ENCODE results near the gene TRAPPC10.
A peak's percentile ranks its signal among the peaks of the same experiment; 100 is the strongest.

Gene TRAPPC10

DNA sequence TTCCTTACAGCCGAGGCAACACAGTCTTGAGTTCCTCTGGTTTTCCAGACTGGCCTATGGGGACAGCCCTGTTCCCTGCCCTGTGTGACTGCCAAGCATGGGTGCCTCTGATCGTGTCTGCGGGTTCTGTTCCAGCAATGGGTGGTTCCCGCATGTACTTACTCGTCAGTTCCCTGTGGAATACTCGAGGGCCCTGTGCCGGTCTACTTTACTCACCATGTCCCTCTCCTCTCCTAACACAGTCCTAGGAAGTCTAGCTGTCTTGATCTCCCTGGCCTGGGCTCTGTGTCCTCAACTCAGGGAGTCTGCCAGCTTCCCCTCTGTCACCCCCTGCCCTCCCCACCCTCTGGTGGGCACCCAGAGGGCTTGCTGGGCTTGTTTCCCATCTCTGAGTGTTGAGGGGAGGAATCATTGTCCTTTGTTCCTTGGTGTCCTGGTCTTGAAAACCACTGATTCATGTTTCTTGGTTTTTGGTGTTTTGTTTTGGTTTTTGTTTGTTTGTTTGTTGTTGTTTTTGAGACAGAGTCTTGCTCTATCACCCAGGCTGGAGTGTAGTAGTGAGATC, 36.0 kb downstream of the TRAPPC10 start:
- DNase-seq: no peak

GRCh38 chr21:44049182-44049581, 37.1 kb downstream of the TRAPPC10 start:
- no peak for DNase-seq

- no peak for DNase-seq
Measured at GRCh38 chr21:44049606-44050005, 37.5 kb downstream of the TRAPPC10 start.

DNA sequence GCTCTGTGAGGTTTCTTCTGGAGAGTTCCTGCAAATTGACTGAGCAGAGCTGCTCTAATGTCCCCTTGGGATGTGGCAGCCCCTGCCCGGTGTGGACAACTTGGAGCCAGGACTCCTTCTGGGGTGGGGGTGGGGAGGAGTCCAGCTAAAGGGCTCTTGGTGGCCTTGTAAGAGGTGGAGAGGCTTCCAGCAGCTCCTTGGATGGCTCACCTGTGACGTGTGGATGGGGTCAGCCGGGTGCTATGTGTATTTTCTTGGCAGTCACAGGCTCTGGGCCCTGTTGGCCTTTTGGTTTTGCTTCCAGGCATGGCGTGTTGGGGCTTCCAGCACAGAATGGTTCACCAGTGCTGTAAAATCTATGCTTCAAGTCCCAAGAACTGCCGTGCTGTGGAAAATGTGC, 38.2 kb downstream of the TRAPPC10 start:
- no peak for DNase-seq

DNA sequence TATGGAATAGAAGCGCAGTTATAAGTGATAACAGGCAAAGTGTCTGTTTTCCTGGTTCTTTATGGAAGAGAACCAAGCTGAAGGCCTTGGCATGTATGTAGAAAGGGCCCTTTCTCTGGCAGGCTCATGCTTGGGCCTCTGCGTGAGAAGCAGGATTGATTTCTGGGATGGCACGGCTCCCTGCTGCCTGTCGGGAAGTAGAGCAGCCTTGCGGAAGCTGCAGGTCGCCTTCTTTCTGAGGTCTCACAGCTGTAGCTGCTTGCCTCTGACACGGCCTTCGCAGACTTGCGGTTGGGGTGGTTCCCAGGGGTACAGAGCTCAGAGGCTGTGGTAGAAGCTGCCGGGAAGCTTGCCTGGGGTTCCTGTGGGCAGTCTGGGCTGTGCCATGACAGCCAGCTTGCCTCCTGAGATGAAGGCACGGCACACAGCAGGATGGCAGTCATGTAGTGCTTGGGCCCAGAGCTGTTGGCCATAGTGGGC, 39.4 kb downstream of the TRAPPC10 start:
- no peak for DNase-seq

DNA sequence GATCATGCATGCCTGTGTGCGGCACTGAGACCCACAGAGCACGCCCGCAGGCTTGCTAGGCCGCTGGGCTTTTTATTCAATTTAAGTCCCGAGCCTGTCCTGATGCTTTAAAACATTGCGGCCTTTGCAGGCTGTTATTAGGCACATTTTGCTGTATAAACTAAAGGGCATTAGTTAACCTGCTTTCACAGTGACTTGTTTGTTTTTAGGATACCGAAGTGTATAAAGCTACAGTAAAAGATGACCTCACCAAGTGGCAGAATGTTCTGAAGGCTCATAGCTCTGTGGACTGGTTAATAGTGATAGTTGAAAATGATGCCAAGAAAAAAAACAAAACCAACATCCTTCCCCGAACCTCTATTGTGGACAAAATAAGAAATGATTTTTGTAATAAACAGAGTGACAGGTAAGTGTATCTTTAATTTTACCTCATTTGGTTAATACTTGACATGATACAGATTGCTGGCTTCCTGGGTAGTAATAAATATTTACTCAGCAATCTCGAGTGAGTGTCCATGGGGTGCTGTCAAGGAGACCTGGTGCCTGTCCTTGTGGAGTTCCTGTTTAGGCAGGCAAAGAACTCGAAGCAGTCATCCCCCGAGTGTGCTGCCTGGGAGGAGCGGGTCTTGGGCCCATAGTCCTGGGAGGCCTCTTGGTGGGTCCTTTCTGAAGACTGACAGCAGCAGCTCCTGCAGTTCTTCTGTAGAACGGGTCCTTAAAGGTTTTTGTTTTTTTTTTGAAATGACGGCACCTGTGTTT, 40.1 kb downstream of the TRAPPC10 start:
- no peak for DNase-seq

GRCh38 chr21:44052830-44053226, 40.7 kb downstream of the TRAPPC10 start:
- DNase-seq: no peak

DNA sequence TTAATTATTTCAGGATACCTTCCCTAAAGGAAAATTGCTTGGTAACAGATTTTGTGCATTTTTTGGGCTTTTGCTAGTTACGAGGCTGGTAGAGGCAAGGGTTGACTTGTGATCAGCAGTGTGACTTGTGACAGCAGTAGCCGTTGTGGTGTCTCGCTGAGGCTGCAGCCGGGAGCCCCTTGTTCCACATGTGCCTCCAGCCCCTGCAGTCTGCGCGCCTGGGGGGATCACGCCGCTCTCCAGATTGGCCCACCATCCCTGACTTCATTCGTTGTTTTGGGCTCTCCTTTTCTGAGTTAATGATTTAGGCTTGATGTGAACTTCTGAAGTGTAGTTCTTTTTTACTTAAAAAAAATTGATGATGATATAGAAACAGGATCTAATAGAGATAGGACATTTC, 41.5 kb downstream of the TRAPPC10 start:
- no peak for DNase-seq

GRCh38 chr21:44054710-44055109, 42.6 kb downstream of the TRAPPC10 start:
- DNase-seq: no peak

DNA sequence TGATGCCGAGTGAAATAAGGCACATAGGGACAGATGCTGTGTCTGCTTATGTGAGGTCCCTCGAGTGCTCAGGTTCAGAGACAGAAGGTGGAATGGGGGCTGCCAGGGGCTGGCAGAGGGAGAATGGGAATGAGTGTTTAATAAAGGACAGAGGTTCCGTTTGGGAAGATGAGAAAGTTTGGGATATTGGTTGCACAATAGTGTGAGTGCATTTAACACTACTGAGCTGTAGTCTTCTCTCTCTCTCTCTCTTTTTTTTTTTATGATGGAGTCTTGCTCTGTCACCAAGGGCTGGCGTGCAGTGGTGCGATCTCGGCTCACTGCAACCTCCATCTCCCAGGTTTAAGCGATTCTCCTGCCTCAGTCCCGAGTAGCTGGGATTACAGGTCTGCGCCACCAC, 44.9 kb downstream of the TRAPPC10 start:
- no peak for DNase-seq

DNA sequence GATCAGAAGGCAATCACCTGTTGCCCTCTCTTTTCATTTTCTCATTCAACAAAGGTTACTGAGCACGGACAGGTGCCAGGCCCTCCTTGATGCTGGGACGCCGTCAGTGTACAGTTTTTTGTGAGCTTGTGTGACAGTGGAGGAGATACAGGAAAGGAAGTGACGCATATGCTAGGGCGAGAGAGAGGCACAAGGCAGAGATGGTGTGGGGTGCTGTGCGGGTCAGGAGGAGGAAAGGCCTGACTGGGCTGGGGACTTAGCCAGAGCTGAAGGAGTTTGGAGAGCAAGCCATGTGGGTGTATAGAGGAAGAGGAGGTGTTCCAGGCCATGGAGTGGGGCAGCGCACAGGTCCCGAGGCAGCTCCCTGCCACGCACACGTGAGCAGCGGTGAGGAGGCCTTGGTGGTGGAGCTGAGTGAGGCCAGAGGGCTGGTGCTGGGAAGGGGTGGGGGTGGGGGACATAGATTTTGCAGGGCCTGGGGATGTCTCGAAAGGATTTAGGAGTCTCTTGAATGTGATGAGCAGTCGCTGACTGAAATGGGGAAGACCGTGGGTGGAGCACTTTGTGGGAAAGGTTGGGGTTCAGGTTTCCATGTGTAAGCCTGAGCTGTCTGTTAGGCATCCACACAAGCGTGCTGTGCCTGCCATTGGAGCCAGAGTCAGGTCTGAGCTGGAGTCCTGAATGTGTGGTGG, 46.0 kb downstream of the TRAPPC10 start:
- DNase-seq: no peak

- DNase-seq: no peak
Measured at GRCh38 chr21:44058652-44058964, 46.5 kb downstream of the TRAPPC10 start.

- DNase-seq: no peak
Measured at GRCh38 chr21:44058981-44059380, 46.9 kb downstream of the TRAPPC10 start.

DNA sequence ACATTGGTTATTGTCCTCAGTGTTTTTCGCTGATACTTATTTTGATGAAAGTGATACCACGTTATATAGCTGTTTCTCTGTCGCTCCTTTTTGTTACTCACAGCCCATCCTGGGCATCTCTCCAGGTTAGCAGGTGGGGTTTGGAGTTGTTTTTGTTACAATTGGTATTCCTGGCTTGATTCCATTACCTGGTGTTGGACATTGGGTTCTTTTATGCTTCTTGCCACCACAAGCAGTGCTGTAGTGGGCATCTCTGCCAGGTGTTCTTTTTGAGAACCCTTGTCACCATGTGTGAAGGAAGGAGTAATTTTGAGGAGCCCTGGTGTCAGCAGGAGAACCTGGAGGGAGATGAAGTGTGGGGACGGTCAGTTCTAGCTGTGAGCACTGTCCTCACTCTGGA, 47.6 kb downstream of the TRAPPC10 start:
- DNase-seq: no peak

GRCh38 chr21:44062380-44062779, 50.3 kb downstream of the TRAPPC10 start:
- no peak for DNase-seq

DNA sequence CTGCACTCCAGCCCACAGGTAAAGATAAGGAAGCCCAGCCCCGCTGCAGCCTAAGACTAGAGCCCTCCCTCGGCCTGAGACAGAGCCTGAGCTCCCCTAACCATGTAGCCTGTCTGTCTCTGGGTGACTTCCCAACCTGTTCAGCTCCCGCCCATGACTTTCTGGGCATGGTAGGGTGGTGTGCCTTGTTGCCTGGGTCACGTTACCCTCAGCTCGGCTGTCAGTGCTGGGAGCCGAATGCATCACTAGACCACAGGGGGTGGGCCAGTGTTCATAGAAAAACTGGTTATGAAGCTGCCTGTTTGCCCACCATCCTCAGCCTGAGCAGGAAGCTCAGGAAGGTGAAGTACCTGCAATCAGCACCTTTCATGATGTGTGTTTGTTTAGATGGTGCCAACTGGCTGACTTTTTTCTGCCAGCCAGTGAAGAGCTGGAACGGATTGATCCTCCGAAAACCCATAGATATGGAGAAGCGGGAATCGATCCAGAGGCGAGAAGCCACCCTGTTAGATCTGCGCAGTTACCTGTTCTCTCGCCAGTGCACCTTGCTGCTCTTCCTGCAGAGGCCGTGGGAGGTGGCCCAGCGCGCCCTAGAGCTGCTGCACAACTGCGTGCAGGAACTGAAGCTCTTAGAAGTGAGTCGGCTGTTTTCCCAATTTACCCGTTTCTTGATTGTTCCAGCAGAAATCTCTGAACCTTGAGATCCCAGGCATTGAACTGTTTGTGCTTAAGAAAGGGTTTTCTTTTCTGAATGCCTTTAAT, 51.2 kb downstream of the TRAPPC10 start:
- no peak for DNase-seq

DNA sequence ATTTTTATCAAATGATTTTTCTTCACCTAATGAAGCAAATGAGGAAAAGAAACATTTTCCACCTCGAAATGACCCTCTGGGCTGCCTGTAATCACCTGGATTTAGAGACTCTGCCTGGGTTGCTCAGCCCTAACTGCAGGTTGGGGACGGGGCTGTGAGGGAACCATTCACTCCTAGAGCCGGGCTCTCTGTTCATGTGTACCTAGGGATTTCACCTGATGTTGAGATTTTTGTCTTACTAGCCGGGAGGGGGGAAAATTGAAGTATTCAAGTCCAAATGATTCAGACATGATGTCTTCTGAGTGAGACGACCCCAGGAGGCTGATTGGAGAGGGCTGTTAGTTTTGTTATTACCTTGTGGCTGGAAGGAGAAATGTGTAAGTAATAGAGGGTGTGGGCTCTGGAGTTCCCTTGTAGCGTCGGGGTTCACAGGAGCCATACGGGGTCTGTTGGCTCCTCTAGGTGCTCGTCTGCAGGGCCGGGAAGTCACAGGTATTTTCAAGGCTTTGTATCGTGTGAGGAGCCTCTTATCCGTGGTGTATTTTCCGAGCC, 52.8 kb downstream of the TRAPPC10 start:
- DNase-seq: no peak

DNA sequence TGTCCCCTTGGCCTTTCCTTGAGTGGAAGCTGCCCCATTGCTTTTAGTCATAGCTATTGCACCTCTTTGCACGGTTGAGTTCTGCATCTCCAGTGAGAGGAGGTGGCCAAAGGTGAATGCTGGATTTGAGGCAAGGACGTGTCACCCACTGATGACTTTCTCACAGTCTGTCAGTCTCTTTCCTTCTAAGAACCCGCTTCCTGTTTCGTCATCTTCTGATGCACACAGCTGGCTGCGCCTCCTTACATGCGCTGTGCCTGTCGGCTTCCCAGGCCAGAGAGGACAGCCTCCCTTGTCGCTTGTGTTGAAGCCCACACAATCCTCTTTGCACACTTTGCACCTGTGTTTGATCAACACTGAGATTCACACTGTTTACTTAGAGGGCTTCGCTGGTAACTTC, 53.3 kb downstream of the TRAPPC10 start:
- peak; percentile 89 for DNase-seq

DNA sequence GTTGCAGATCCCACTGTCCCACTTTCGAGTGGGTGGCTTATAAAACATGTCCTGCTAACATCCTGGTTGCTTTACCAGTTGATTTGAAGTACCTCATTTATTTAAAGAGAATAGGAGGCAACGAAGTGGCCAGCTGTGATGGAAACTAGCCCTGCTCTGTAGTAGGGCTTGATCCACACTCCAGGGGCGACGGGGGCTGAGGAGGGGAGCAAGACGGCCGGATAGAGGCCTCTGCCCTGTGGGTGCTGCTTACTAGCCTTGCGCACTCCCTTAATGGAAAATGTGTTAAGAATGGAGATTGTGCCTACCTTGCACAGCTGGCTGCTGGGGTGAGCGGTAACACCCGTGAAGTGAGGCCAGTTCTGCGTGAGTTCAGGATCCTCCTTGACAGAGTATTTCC, 54.0 kb downstream of the TRAPPC10 start:
- DNase-seq: no peak

GRCh38 chr21:44067011-44067839, 55.1 kb downstream of the TRAPPC10 start:
- DNase-seq: no peak

GRCh38 chr21:44070391-44070790, 58.3 kb downstream of the TRAPPC10 start:
- no peak for DNase-seq

DNA sequence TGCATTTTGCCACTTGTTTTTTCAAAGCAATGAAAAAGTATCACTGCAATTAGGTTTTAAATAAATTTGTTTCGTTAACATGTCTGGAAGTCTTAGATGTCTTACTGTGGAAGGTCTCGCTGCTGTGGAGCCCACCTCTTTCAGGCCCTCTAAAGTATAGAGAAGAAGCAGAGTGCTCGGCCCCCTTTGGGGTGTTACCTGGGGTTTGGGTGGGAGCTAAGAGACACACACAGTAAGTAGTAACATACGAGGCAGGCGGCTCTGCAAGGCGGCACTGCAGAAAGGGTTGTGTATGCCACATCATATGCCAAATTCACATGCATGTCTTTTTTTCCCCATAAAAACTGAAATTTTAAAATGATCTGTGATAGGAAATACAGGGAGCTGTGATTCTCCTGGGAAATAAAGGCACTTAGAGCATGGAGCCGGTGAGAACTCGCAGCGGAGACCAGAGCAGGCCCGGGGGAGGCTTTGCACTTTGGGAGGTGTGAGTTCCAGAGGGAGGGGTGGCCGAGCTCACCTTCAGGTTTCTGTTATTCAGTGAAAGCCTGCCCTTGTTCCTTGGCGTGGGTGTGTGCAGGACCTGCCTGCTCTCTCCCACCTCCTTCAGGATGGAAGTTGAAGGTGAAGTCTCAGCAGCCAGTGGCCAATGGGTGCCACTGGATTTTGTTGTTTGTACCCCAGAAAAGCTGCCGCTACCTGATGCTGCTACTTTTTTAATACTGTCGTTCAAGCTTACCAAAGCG, 59.4 kb downstream of the TRAPPC10 start:
- DNase-seq: no peak

Measured in CD4-positive, alpha-beta T cell treated with Interferon gamma for 1 hour (primary cell).